ENCODE measurements around the gene PTCSC3.
"Not testable (repeated sequence)": the region's sequence is repeated elsewhere in the genome, so short reads cannot be mapped to it uniquely, and the experiment has no call there.

The PTCSC3 gene

GRCh38 chr14:36173161-36173560 lies 3.4 kb downstream of the PTCSC3 start:
- DNase-seq, result no peak

- DNase-seq, result no peak
These were observed 4.9 kb downstream of the PTCSC3 start for GRCh38 chr14:36171607-36172006.

- DNase-seq, result no peak
These were observed 9.1 kb downstream of the PTCSC3 start for GRCh38 chr14:36167431-36167830.

GRCh38 chr14:36163451-36163850 lies 13.1 kb downstream of the PTCSC3 start:
- DNase-seq, result no peak

GRCh38 chr14:36162267-36162666 lies 14.3 kb downstream of the PTCSC3 start:
- DNase-seq, result no peak

GRCh38 chr14:36161776-36162175 lies 14.7 kb downstream of the PTCSC3 start:
- DNase-seq, result no peak

GRCh38 chr14:36151335-36151734 lies 25.2 kb downstream of the PTCSC3 start:
- DNase-seq, result no peak

- no peak for DNase-seq
These were observed 42.5 kb downstream of the PTCSC3 start for GRCh38 chr14:36134038-36134437.

- no peak for DNase-seq
These were observed 43.7 kb downstream of the PTCSC3 start for GRCh38 chr14:36132826-36133225.

- DNase-seq, result no peak
These were observed 46.3 kb downstream of the PTCSC3 start for GRCh38 chr14:36130186-36130585.

- no peak for DNase-seq
These were observed 47.3 kb downstream of the PTCSC3 start for GRCh38 chr14:36129181-36129580.

- DNase-seq, result no peak
These were observed 63.2 kb downstream of the PTCSC3 start for GRCh38 chr14:36113341-36113740.

GRCh38 chr14:36111822-36112583 lies 64.5 kb downstream of the PTCSC3 start:
- no peak for DNase-seq

- DNase-seq, result no peak
These were observed 71.1 kb downstream of the PTCSC3 start for GRCh38 chr14:36105401-36105800.

- not testable (repeated sequence) for DNase-seq
These were observed 72.3 kb downstream of the PTCSC3 start for GRCh38 chr14:36104258-36104657.

- no peak for DNase-seq
These were observed 76.9 kb downstream of the PTCSC3 start for GRCh38 chr14:36099619-36100018.

GRCh38 chr14:36097356-36097755 lies 79.2 kb downstream of the PTCSC3 start:
- DNase-seq, result no peak

GRCh38 chr14:36096090-36096489 lies 80.4 kb downstream of the PTCSC3 start:
- DNase-seq, result no peak

- no peak for DNase-seq
These were observed 81.6 kb downstream of the PTCSC3 start for GRCh38 chr14:36094963-36095362.

GRCh38 chr14:36091096-36091495 lies 85.4 kb downstream of the PTCSC3 start:
- DNase-seq, result no peak

GRCh38 chr14:36087411-36087810 lies 89.1 kb downstream of the PTCSC3 start:
- DNase-seq, result no peak

GRCh38 chr14:36086629-36087395 lies 89.7 kb downstream of the PTCSC3 start:
- DNase-seq, result no peak

GRCh38 chr14:36085861-36086260 lies 90.7 kb downstream of the PTCSC3 start:
- no peak for DNase-seq
